Activated T-cell treated with anti-CD3 and anti-CD28 coated beads, Interleukin-2, amount 50 U/mL, for 24 hours (primary cell): ENCODE data around the gene CDC6.

ENCODE experiments used
- DNase-seq: peaks from one replicate; pipeline ENCODE4 v3.0.0-alpha.2; 2020
- H3K27ac Mint-ChIP-seq: 2 replicates; pipeline ENCODE4 v1.8.0; 2020; ENCODE audit warnings: mild to moderate bottlenecking, mixed read lengths
- H3K27me3 Mint-ChIP-seq: 2 replicates; pipeline ENCODE4 v1.8.0; 2020; ENCODE audit warnings: mixed read lengths
- H3K36me3 Mint-ChIP-seq: 2 replicates; pipeline ENCODE4 v1.8.0; 2020; ENCODE audit warnings: low read depth, mixed read lengths
- H3K4me1 Mint-ChIP-seq: 2 replicates; pipeline ENCODE4 v1.8.0; 2020; ENCODE audit warnings: low read depth, mixed read lengths
- H3K4me3 Mint-ChIP-seq: 2 replicates; pipeline ENCODE4 v1.8.0; 2020; ENCODE audit warnings: mild to moderate bottlenecking, moderate library complexity, mixed read lengths
- H3K9me3 Mint-ChIP-seq: 2 replicates; pipeline ENCODE4 v1.8.0; 2020; ENCODE audit warnings: mixed read lengths

The CDC6 gene

DNA sequence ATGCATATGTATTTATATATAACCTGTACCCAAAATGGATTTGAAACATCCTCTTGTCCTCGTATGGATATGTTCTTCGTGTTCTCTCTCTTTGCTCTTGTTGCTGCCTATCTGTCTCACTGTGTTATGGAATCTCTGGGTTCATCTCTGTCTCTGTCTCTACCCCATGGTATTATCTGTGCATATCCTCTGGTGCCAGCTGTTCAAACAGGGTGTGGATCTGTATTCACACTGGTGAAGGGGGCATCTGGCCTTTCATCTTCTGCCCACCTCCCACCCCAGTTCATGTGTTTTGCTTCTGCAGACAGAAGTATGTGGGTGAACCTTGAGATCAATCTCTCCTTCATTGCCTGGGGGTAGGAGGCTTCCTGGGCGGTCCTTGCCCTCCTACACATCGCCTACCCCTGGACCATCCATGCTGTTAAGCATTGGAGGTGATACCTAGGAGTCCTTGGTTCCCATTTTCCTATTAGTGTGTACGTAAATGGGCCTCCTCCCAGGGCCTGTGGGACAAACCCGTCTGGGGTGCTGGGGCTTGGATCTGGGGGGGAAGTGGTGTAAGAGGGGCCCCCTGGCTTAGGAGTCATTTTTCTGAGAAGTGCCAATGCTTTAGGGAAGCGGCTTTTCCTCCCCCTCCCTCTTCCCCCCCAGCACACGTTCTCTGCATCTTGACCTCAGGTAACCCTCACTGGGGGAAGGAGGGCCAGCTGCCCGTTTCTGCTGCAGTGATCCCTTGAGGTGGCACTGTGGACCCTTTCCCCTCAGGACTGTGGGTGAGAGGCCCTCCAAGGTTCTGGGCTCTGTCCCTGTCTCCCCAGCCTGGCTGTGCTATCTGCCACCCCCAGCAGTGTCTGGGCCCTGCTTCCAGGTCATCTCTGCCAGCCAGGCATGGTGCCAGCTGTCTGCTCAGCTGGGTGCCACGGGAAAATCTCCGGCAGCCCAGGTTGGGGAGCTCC, 42.4 kb downstream of the CDC6 start:
- peak overlapping the region; percentile 74 for H3K27ac Mint-ChIP-seq
- no peaks in the 10 kb centered on the region for H3K27me3 Mint-ChIP-seq
- H3K9me3 Mint-ChIP-seq: no peaks in the 10 kb centered on the region
- H3K4me1 Mint-ChIP-seq: peaks cover 88% of the 10 kb centered on the region
- H3K4me3 Mint-ChIP-seq: peak overlapping the region; percentile 41
- DNase-seq: no peak
- H3K36me3 Mint-ChIP-seq: peaks cover 52% of the 10 kb centered on the region

- Mint-ChIP-seq H3K27ac (peak overlapping the region; percentile 74), H3K27me3 (no peaks in the 10 kb centered on the region), H3K4me3 (peak overlapping the region; percentile 41), H3K9me3 (no peaks in the 10 kb centered on the region), H3K36me3 (peaks cover 54% of the 10 kb centered on the region), H3K4me1 (peaks cover 82% of the 10 kb centered on the region)
- no peak for DNase-seq
Measured at GRCh38 chr17:40330850-40331470, 43.3 kb downstream of the CDC6 start.

GRCh38 chr17:40331743-40332641, 44.3 kb downstream of the CDC6 start:
- H3K27me3 Mint-ChIP-seq: no peaks in the 10 kb centered on the region
- no peak for DNase-seq
- H3K9me3 Mint-ChIP-seq: no peaks in the 10 kb centered on the region
- peak overlapping the region; percentile 74 for H3K27ac Mint-ChIP-seq
- peaks cover 54% of the 10 kb centered on the region for H3K36me3 Mint-ChIP-seq
- no peak overlapping the region for H3K4me3 Mint-ChIP-seq
- H3K4me1 Mint-ChIP-seq: peaks cover 75% of the 10 kb centered on the region

DNA sequence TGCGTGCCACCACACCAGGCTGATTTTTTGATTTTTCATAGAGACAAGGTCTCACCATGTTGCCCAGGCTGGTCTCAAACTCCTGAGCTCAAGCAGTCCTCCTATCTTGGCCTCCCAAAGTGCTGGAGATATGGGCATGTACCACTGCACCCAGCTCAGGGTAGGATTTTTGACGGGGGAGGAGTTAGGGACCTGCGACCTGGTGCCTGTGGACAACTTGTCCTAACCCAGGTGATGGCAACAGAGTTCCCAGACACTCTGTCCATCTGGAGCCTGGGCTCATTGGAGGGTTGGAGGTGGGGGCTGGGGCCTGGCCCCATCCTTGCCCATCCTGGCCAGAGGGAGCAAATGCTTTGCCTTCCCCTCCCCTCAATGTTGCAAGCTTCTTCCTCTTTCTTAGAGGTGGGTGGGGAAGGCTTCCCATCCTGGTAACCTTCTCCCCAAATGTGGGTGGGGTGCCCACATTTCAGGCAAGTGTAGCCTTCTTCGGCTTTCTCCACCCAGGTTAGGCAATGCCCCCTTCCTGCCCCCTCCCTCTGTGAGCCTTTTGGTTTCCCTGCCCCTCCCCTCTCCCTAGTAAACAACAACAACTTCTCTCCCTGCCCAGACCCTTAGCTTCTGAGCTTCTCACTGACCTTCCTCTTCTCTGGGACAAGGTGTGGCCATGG, 46.2 kb downstream of the CDC6 start:
- Mint-ChIP-seq H3K4me3 (no peak overlapping the region), H3K9me3 (no peaks in the 10 kb centered on the region), H3K36me3 (peaks cover 62% of the 10 kb centered on the region), H3K27ac (peak overlapping the region; percentile 82), H3K27me3 (no peaks in the 10 kb centered on the region), H3K4me1 (peaks cover 72% of the 10 kb centered on the region)
- DNase-seq: no peak

GRCh38 chr17:40335620-40336019, 47.9 kb downstream of the CDC6 start:
- no peak overlapping the region for H3K27ac Mint-ChIP-seq
- no peaks in the 10 kb centered on the region for H3K9me3 Mint-ChIP-seq
- peaks cover 70% of the 10 kb centered on the region for H3K36me3 Mint-ChIP-seq

GRCh38 chr17:40337351-40337750, 49.7 kb downstream of the CDC6 start:
- Mint-ChIP-seq H3K4me1 (peaks cover 63% of the 10 kb centered on the region), H3K36me3 (peaks cover 56% of the 10 kb centered on the region), H3K9me3 (no peaks in the 10 kb centered on the region), H3K27ac (peak overlapping the region; percentile 85), H3K4me3 (no peak overlapping the region), H3K27me3 (no peaks in the 10 kb centered on the region)
- no peak for DNase-seq

More at GRCh38 chr17:40335620-40336019, 47.9 kb downstream of the CDC6 start:
- Mint-ChIP-seq H3K27me3 (no peaks in the 10 kb centered on the region), H3K4me3 (no peak overlapping the region), H3K4me1 (peaks cover 69% of the 10 kb centered on the region)
- DNase-seq: no peak

- Mint-ChIP-seq H3K27ac (peak overlapping the region; percentile 85), H3K9me3 (no peaks in the 10 kb centered on the region), H3K4me1 (peaks cover 64% of the 10 kb centered on the region), H3K4me3 (no peak overlapping the region), H3K36me3 (peaks cover 55% of the 10 kb centered on the region), H3K27me3 (no peaks in the 10 kb centered on the region)
- no peak for DNase-seq
Measured at GRCh38 chr17:40338058-40338457, 50.4 kb downstream of the CDC6 start.

GRCh38 chr17:40338941-40339649, 51.4 kb downstream of the CDC6 start:
- Mint-ChIP-seq H3K9me3 (no peaks in the 10 kb centered on the region), H3K4me3 (no peak overlapping the region), H3K27ac (peak overlapping the region; percentile 66), H3K27me3 (no peaks in the 10 kb centered on the region), H3K4me1 (peaks cover 65% of the 10 kb centered on the region), H3K36me3 (peaks cover 52% of the 10 kb centered on the region)
- no peak for DNase-seq

GRCh38 chr17:40340327-40340726, 52.6 kb downstream of the CDC6 start:
- peaks cover 43% of the 10 kb centered on the region for H3K36me3 Mint-ChIP-seq
- no peaks in the 10 kb centered on the region for H3K9me3 Mint-ChIP-seq
- H3K27me3 Mint-ChIP-seq: no peaks in the 10 kb centered on the region
- H3K4me3 Mint-ChIP-seq: no peak overlapping the region
- H3K27ac Mint-ChIP-seq: peak overlapping the region; percentile 30
- peaks cover 65% of the 10 kb centered on the region for H3K4me1 Mint-ChIP-seq
- DNase-seq: no peak

DNA sequence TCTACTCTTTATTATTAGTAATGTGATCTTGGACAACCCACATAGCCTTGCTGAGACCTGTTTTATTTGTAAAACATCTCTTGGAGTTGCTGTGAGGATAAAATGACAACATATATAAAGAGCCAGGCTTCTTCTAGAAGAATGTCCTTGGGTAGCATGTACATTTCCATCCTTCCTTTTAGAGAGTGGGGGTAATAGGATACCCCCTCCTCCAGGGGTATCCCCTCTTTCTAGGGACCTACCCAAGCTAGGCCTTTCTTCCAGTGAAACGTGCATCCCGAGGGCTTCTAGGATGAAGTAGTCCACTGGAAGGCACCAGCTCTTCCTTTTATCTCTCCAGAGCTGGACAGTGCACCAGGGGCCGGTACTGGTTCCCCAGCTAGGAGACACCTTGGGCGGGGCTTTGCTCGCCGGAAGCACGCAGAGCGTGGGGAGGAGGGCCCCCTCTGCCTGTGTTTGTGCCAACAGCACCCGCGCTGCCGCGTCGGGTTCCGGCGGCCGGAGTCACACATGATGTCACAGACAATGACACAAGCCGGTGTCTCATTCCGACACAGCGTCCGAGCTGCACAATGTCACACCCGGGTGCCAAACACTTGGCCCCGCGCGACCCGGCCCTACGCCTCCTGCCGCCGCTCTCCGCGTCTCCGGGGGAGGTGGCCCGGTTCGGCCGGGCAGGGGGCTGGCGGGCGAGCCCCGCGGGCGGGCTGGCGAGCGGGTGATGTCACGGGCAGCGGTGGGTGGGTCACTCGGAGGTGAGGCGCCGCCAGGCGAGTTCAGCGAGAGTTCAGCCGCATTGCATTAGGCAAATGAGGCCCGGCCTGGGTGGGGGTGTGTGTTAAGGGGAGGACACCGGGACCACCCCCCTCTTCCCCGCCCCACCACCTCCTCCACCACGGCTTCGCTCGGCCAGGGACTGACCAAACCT, 53.5 kb downstream of the CDC6 start:
- Mint-ChIP-seq H3K4me1 (peaks cover 73% of the 10 kb centered on the region), H3K27ac (peak overlapping the region; percentile 85), H3K9me3 (no peaks in the 10 kb centered on the region), H3K4me3 (peak overlapping the region; percentile 61), H3K27me3 (no peaks in the 10 kb centered on the region), H3K36me3 (peaks cover 43% of the 10 kb centered on the region)
- peak; percentile 85 for DNase-seq

- peak overlapping the region; percentile 61 for H3K4me3 Mint-ChIP-seq
- H3K4me1 Mint-ChIP-seq: peaks cover 76% of the 10 kb centered on the region
- H3K36me3 Mint-ChIP-seq: peaks cover 41% of the 10 kb centered on the region
- no peaks in the 10 kb centered on the region for H3K9me3 Mint-ChIP-seq
- H3K27me3 Mint-ChIP-seq: no peaks in the 10 kb centered on the region
- peak overlapping the region; percentile 71 for H3K27ac Mint-ChIP-seq
- DNase-seq: no peak
Measured at GRCh38 chr17:40341808-40342503, 54.3 kb downstream of the CDC6 start.

DNA sequence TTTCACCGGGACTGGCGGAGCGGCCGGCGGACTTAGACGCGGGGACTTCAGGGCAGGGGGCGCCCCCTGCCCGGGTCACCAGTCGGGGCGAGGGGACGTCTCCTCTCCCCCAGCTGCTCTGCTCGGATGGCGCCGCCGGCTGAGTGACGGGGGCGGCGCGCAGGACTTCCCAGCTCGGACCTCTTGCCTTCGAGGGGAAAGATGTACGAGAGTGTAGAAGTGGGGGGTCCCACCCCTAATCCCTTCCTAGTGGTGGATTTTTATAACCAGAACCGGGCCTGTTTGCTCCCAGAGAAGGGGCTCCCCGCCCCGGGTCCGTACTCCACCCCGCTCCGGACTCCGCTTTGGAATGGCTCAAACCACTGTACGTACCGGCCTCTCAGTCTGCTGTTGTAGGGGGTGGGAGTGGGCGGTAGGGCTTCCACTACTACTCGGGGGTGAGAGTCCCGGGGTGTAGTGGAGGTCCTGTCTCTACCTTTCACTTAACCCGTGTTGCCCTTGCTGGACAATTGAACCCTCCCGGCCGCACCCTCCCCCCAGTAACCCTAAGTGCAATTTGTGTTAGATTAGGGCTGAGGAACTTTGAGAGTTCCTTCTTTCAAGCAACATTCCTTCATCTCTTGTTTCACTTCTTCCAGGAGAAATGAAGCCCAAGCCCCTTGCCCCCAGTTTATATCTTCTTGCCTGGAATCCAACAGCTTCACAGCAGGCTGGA, 55.0 kb downstream of the CDC6 start:
- Mint-ChIP-seq H3K4me1 (peaks cover 76% of the 10 kb centered on the region), H3K36me3 (peaks cover 34% of the 10 kb centered on the region), H3K4me3 (peak overlapping the region; percentile 53), H3K27me3 (no peaks in the 10 kb centered on the region), H3K27ac (peak overlapping the region; percentile 77), H3K9me3 (no peaks in the 10 kb centered on the region)
- DNase-seq: no peak
